GM18909 (cell line): ENCODE measurements around the gene CACNA1D.
"Not testable (repeated sequence)": the region's sequence is repeated elsewhere in the genome, so short reads cannot be mapped to it uniquely, and the experiment has no call there.

ENCODE experiments used
- ATAC-seq: cut with Tn5 transposase; IDR thresholded peaks from one replicate; pipeline ENCODE4 v1.9.1; 2021; ENCODE audit warnings: mild to moderate bottlenecking; ENCODE audit not compliant: unreplicated experiment, poor library complexity

CACNA1D gene

DNA sequence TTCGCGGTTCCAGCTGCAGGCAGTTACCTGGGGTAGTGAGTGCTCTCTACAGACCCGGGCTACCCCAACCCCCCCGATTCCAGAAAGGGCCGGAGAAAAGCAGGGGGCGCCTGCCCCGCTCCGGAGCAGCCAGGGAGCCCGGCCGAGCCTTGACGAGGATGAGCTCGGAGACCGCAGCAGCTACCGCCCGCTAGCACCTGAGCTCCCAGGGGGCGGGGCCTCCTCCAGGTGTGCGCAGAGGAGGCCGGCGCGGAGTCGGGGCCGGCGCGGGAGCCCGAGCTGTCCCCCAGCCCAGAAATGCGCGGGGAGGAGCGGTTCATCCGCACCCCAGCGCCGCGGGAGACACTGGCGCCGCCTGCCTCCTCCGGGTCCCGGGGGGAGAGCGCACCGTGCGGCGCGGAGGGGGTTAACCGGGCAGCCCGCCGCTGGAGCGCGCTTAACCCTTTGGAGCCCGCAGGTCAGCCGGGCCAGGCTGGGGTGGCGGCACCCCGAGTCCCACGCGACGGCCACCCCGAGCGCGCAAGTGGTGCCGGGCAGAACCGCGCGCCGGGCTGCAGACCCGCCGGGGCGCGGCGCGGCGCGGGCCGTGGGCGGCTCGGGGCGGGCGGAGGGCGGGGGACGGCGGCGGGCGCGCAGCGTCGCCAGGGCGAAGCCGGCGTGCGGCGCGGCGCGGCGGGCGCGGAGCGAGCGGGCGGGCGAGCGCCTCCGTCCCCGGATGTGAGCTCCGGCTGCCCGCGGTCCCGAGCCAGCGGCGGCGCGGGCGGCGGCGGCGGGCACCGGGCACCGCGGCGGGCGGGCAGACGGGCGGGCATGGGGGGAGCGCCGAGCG, at the start of gene CACNA1D:
TSS of gene CACNA1D (plus strand) at position 649 of the 829 bp plus-strand sequence. CDS start 556 bp downstream, outside the sequence.
- no peak for ATAC-seq

GRCh38 chr3:53457068-53457467, 37.3 kb upstream of the CACNA1D start:
- ATAC-seq, result no peak

DNA sequence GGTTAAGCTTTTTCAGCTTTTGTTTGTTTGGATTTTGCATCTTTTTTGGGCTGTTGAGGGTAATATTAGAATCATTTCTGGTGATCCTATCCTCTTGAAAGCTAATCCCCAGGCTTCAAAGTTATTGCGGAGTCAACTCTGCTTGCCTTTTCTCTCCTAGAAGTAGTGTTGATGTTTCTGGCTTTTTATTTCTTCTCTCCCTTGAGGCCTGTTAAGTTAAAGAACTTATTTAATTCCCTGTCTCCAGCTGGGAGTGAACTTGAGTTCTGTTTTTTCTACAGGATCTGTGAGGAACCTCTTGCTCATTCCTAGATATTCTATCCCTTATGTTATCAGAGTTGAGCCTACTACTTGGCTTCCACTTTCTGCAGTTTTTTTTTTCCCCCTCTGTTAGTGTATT, 34.1 kb upstream of the CACNA1D start:
- ATAC-seq, result no peak

DNA sequence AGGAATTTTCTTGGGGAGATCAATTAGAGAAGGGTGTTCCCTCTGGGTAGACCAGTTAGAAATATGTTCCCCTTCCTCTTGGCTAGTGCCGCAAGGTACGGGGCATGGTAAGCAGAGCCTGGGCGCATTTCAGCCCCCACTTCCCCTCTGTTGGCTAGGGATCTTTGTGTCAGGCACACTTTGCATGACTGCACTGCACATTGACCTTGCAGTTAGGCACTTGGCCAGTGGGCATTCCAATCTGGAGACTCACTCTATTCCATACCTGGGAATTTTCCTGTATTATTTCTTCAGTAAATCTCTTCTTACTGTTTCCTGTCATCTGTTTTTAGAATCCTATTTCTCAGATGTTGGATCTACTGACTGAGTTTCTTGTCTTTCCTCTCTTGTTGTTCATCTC, 30.0 kb upstream of the CACNA1D start:
- ATAC-seq, result no peak

DNA sequence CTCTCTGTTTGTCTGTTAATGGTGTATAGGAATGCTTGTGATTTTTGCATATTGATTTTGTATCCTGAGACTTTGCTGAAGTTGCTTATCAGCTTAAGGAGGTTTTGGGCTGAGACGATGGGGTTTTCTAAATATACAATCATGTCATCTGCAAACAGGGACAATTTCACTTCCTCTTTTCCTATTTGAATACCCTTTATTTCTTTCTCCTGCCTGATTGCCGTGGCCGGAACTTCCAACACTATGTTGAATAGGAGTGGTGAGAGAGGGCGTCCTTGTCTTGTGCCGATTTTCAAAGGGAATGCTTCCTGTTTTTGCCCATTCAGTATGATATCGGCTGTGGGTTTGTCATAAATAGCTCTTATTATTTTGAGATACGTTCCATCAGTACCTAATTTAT, 24.7 kb upstream of the CACNA1D start:
- ATAC-seq, result not testable (repeated sequence)

DNA sequence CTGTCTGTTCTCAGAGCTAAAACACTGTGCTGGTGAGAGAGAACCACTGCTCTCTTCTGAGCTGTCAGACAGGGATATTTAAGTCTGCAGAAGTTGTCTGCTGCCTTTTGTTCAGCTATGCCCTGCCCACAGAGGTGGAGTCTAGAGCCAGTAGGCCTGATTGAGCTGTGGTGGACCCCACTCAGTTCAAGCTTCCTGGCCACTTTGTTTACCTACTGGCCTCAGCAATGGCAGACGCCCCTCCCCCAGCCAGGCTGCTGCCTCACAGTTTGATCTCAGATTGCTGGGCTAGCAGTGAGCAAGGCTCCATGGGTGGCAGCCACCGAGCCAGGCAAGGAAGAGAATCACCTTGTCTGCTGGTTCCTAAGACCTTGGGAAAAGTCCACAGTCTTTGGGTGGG, 21.0 kb upstream of the CACNA1D start:
- ATAC-seq, result no peak

GRCh38 chr3:53476372-53476771, 18.0 kb upstream of the CACNA1D start:
- not testable (repeated sequence) for ATAC-seq

GRCh38 chr3:53477689-53478088, 16.7 kb upstream of the CACNA1D start:
- not testable (repeated sequence) for ATAC-seq

DNA sequence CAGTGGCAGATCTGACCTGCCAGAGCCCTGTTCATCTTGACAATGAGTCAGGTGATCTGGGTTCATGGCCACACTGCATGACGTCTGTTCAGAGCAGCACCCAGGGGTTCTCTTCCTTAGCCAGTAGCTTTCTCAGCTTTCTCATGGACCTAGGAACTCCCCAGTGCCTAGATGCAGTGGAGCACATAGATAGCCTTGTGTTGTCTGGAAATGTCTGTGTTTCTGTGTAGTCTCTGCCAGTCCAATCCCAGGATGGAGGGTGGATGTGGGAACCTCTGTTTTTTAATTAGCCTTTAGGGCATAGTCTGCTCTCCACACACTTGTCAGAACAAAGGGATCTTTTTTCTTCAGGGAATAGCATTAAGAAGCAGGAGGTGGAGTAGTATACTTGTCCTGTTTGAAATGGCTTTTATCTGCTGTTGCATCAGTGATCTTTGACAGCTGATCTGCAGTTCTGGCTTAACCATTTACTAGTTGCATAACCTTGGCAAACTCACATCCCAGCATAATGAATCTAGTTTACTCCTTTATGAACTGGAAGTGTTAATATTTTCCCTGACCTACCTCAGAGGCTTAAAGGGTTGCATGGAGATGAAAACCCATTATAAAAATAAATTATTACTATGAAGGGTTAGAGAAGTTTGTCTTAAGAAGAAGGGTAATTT, 16.1 kb upstream of the CACNA1D start:
- no peak for ATAC-seq

GRCh38 chr3:53478921-53479664, 15.3 kb upstream of the CACNA1D start:
- ATAC-seq, result no peak

DNA sequence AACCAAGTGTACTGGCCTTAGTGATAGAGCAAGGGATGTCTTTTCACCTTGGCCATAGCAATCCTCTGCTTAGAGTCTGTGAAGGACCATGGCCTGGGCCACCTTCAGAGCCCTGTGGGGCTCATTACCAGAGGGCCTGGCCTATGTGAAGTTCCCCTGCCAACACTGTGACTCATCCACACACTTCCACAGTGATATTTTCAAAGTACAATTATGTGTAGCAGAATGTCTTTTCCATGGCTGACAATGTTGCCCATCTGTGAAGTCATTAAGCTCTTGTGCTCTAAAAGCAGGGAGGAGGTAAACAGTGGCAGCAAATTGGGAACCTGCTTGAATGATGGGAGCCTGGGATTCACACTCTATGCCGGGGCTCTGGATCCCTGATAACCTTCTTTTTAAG, 12.2 kb upstream of the CACNA1D start:
- no peak for ATAC-seq

DNA sequence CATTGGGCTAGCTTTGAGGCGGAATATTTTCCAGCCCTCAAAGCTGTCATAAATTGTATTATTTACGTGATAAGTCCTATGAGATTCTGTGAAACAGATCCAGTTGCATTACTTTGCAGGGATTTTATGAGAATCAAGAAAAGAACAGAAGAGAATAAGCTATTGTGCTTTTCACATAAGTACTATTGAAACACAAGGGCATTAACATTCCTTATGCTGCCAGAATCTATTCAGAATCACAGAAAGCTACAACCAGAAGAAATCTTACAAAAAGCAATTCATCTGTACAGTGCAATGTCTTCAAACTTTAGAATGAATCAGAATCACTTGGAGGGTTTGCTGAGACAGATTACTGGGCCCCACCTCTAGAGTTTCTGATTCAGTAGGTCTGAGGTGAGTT, 10.6 kb upstream of the CACNA1D start:
- no peak for ATAC-seq

DNA sequence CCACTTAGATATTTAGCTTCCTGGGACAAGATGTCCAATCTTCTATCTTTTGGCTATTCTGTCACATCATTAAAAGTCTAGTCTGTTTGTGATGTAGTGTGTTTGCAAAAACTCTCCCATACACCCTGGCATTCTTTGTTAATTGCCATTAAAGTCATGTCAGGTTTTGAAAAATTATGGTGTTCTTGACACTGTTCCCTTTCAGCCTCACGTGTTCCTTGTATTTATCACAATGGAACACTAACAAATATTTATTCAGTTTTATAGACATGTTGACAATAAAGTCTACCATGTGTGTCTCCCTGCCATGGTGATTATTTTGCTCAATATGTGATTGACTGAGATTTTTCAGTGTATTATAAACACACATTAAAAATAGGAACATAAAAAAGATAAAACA, 9.4 kb upstream of the CACNA1D start:
- ATAC-seq, result no peak

GRCh38 chr3:53485675-53486403, 8.6 kb upstream of the CACNA1D start:
- ATAC-seq, result no peak

DNA sequence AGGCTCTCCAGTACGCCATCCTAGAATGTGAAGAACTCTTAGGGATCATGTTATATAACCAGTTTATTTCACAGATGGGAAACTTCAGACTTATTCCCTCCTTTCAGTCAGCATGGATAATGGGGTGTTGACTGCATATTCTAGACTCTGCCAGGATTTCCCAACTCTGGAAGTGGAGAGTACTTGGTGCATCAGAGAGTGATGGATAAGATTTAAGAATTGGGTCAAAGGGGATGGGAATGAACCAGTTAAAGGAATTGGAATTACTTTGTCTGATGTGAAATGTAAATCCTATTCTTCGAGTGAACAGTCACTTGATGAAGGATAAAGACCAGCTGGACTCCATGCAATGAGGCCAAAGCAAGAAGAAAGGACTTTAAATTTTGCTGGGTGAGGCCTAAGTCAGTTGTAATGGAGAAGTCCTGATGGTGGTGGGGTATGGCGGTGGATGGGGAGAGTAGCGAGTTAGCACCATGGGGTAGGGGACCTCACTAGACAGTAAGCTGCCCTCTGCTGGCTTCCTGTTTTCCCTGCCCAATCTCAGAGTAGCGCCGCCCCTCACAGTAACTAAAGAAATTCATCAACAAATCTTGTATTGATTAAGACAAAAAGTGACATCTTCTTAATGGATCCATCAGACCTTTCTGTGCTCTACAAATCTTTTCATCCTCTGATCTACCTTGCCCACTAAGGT, 7.3 kb upstream of the CACNA1D start:
- no peak for ATAC-seq

DNA sequence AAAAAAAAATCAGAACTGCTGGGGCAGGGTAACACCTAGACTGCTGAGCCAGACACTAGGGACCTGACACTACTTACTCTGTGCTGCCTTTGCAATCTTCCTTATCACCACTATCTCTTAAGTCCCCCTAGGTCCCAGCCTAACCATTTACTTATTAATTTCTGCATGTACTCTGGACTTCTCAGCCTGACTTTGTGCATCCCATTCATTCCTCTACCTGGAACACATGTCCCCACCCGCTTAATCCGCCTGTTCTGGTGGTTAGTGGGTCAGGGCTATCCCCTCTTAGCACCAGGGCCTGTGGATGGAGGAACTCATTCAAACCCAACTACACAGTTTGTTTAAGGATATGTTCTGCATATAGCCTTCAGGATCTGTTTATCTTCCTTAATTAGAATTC, 5.0 kb upstream of the CACNA1D start:
- no peak for ATAC-seq

- ATAC-seq, result no peak
Observed at GRCh38 chr3:53489787-53490458, 4.5 kb upstream of the CACNA1D start.

GRCh38 chr3:53490459-53490968, 3.9 kb upstream of the CACNA1D start:
- ATAC-seq, result no peak

GRCh38 chr3:53491276-53491675, 3.1 kb upstream of the CACNA1D start:
- no peak for ATAC-seq
